Mucosa of gallbladder (tissue), 1 donor: ENCODE results near the gene SFRP2. TPM values are rescaled to one million over a fixed set of nuclear protein-coding genes. Genes with fewer than 3 reads are reported as not detected.

Experiments
- DNase-seq: peaks from one replicate; pipeline ENCODE4 v3.0.0-alpha.2; 2020; ENCODE audit warnings: low spot score
- total RNA-seq: library from RNA; stranded (reverse); gene quantifications from one replicate; pipeline ENCODE4 v1.2.1, GENCODE V29; 2021
- donor health status: DM: no; HTN: no; CAD: no.

SFRP2 gene
- total RNA-seq, 1 donor from 2014 or later = 34.0 TPM

GRCh38 chr4:153771046-153771445 is 17.8 kb downstream of the SFRP2 start:
- no peak for DNase-seq

DNA sequence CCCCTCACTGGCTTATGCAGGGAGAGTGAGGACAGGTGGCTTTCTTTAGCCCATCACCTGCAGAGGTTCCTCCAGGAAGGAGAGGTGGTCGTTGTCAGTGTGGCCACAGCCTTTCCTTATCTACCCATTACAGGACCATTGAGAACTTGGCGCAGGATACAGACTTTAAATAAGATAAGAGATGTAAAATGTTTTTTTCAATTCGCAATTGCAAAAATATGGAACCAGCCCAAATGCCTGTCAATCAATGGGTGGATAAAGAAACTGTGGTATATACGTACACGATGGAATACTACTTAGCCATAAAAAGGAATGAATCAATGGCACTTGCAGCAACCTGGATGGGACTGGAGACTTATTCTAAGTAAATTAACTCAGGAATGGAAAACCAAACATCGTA is 22.1 kb downstream of the SFRP2 start:
- no peak for DNase-seq

DNA sequence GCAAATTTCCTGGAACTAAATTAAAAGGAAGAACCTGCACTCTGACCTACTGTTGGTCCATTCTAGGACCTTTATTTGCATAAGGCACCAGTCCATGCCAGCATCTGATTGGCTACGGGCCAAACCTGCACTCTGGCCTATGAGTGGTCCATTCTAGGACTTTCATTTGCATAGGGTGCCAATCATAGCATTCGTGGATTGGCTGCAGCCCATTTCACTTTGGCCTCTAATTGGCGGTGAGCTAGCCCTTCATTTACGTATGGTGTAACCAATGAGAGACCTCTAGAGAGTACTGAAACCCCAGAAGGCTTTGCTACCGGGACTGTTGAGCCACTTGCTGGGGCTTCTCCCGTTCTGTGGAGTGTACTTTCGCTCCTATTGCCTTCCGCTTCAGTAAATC is 23.0 kb downstream of the SFRP2 start:
- no peak for DNase-seq

DNA sequence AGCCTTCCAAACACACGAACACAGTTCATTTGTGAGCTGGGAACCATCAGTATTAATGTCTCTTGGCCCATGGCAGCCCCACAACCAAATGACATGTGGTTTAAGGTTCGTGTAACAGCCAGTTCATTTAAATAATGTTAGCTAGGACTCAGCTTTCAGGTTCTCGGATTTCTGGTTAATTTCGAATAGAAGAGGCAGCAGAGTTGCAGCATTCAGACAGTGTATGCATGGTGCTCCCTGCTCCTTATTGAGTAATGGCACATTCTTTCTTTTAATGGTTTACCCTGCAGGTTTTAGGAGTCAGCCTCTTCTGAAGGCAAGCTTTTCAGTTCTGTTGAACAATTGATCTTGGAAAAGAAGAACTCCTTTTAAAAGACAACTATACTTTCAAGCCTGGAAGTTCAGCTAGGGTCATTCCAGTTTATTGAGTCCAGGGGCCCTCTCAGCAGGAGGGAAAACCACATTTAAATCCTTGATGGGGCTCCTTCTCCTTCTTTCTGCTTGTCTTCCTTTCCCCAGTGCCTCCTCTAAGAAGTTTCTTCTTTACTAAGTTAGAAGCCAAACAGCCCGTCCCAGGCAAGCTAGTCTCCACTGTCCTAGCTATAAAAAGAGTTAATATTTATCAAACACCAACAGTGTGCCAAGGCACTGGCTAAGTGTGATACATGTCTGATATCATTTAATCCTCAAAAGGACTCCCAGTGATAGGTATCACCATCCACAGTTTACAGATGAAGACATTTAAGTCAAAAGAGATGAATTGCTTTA is 24.1 kb downstream of the SFRP2 start:
- DNase-seq = no peak

- DNase-seq = no peak
Measured at GRCh38 chr4:153763404-153763803, 25.5 kb downstream of the SFRP2 start.

GRCh38 chr4:153759407-153760316 is 29.2 kb downstream of the SFRP2 start, which contains the start of gene RNF175:
TSS of gene RNF175 (minus strand) at chr4:153760024. CDS start at chr4:153759862, 162 bp downstream.
- DNase-seq = no peak

DNA sequence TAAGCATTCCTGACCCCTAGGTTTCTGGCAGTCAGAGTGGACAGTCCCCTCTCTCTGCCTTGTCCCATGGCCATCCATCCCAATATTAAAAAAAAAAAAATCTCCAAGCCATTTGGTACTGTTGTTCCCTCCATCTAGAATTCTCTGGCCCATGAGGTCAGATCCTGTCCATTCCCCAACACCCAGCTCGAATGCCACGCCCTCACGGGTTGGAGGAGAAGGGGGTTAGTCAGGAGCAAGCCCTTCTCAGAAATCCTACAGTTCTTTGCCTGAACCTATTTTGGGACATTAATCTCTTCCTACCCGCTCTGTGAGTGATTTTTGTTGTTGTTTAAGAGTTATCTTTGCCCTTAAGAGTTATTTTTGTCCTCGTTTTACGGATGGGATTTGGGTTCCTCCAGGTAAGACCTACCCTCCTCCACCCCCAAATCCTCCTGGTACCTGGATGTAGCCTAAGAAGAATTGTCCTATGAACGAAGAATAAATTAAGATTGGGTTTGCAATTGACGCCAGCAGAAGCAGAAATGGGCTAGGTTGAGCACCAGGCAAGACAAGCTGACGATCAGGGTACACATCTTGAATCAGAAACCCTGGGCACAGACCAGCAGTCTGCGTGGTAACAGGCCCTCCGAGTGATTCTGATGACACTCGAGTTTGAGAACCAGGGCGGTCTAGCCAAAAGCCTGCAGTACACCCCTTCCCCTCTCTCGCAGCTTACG is 30.0 kb downstream of the SFRP2 start:
- no peak for DNase-seq

DNA sequence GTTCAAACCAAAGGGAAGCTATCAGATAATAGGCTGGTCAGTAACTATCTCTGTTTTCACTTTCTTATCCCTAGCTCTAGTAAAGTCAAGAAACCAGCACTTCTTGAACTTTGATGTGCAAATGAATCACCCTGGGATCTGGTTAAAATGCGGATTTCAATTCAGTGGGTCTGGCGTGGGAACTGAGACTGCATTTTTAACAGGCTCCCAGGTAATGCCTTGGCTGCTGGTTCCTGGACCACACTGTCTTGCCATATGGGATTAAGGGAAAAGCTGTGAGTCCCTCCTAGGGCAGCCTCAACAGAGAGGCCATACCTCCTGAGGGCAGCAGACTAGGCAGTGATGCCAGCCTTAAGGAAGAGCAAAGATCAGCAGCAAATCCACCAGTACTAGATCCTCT is 30.7 kb downstream of the SFRP2 start:
- DNase-seq = no peak

GRCh38 chr4:153757407-153757806 is 31.5 kb downstream of the SFRP2 start:
- no peak for DNase-seq

DNA sequence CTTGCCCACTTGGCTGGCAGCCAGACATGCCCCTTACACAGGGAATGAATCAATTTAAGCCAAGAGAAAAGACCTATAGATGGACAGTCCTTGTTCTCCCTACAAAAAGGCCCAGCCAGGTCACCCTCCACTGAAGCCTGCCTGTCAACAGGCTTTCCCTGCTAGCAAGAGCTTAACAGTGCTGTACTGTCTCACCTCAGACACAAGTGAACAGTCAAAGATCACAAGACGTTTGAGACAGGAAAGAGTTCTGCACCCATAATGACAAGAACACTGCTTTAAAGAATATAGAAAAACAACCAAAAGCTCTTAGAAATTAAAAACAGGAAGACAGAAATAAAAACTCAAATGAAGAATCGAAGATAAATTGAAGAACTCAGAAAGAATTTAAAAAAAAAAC is 33.7 kb downstream of the SFRP2 start:
- no peak for DNase-seq

- DNase-seq = peak; percentile 69
Measured at GRCh38 chr4:153750197-153750817, 38.6 kb downstream of the SFRP2 start.

GRCh38 chr4:153748378-153748777 is 40.5 kb downstream of the SFRP2 start:
- no peak for DNase-seq

GRCh38 chr4:153747406-153747955 is 41.4 kb downstream of the SFRP2 start:
- DNase-seq = no peak

- no peak for DNase-seq
Measured at GRCh38 chr4:153745651-153746050, 43.2 kb downstream of the SFRP2 start.

- no peak for DNase-seq
Measured at GRCh38 chr4:153741541-153741940, 47.3 kb downstream of the SFRP2 start.

DNA sequence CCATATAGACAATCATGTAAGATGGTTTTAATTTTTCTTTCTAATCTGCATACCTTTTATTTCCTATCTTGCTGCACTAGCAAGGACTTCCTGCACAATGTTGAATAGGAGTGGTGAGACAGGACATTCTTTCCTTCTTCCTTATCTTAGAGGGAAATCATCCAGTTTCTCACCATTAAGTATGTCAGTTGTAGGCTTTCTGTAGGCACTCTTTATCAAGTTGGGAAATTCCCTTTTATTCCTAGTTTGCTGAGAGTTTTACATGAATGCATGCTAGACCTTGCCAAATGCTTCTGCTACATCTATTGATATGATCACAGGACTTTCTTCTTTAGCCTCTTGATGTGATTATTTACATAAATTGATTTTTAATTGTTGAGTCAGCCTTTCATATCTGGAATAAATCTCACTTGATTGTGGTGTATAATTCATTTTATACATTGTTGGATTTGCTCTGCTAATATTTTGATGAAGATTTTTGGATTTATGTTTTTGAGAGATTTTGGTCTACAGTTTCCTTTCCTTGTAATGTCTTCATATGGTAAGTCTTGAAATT is 52.9 kb downstream of the SFRP2 start:
- no peak for DNase-seq

GRCh38 chr4:153733751-153734448 is 55.0 kb downstream of the SFRP2 start:
- DNase-seq = no peak

DNA sequence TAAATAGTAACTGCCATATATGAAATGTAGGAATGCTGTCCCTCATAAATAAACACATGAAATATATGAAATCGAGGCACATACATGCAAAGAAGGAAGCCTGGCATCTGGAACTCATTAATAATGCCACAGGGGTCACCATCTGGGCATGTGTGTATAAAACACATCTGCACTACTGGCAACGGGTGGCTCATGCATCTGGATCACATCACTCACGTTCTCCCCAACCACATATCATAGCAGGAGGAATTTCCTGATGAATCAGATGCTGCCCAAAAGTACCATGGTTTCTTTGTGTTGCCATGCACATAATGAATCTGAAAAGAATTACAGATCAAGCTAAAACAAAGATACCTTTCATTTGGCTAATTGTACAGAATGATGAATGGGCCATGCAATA is 57.6 kb downstream of the SFRP2 start:
- DNase-seq = no peak
